HG02973 (cell line): ENCODE data around the gene RND2.
A peak's percentile ranks its signal among the peaks of the same experiment; 100 is the strongest.
"Not testable (repeated sequence)": the region's sequence is repeated elsewhere in the genome, so short reads cannot be mapped to it uniquely, and the experiment has no call there.

Experiments used
- ATAC-seq: cut with Tn5 transposase; IDR thresholded peaks from one replicate; pipeline ENCODE4 v1.9.1; 2021; ENCODE audit warnings: moderate library complexity; ENCODE audit not compliant: unreplicated experiment

RND2 gene, protein sequence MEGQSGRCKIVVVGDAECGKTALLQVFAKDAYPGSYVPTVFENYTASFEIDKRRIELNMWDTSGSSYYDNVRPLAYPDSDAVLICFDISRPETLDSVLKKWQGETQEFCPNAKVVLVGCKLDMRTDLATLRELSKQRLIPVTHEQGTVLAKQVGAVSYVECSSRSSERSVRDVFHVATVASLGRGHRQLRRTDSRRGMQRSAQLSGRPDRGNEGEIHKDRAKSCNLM

DNA sequence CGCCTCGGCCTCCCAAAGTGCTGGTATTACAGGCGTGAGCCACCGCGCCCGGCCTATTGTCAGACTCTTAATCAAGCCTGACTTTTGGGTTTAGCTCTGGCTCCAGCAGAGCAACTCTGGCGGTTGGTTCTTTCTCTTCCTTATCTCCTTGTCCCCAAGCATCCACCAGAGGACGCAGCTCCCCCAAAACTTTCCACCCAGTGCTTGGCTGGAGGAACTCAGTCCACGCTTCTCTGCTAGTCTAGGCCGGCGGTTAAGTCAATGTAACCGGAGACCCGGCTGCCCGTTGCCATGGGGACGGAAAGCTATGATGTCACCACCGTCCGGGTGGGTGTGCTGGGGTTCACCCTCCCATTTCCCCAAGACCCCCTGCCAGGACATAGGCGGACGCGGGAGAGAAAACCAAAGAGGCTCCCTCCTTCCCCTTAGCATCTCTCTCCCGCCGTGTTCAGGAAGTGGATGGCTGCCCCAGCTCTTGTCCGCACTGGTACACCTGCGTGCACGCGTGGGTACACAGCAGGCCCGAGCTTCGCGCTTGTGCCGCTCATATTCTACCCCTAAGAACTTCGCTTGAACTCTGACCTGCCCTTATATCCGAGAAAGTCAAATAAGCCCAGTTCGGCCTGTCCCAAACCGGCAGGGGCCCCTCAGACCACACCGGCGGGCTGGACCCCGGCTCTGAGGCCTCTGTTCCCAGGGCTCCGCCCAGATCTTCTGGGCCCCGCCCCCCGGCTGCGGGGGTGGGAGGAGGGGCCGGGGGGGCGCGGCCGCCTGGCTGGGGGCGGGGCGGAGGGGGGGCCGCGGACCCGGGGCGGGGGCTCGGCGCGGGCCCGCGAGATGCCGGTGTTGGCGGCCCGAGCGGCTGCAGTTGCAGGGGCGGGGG is at the start of gene RND2:
Gene RND2, plus strand, starts transcription at position 825 of the 883 bp plus-strand sequence. CDS start 117 bp downstream, outside the sequence.
- ATAC-seq = no peak

DNA sequence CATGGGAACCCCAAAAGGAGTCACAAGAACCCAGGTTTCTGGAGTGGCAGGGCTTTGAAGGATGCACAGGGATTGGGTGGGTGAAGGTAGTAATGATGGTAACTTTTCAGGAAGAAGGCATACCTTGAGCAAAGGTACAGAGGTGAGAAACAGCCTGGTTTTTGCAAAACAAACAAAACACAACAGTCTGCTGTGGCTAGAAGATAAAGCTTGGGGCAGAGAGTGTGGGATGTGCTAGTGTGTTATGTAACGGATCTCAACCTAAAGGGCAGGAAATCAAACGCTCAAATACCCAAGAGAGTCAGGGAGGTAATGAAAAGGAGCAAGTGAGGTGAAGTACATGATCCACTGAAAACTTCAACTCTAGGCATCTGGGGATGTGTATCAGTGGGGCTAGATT is 49.8 kb upstream of the RND2 start:
- ATAC-seq = no peak

DNA sequence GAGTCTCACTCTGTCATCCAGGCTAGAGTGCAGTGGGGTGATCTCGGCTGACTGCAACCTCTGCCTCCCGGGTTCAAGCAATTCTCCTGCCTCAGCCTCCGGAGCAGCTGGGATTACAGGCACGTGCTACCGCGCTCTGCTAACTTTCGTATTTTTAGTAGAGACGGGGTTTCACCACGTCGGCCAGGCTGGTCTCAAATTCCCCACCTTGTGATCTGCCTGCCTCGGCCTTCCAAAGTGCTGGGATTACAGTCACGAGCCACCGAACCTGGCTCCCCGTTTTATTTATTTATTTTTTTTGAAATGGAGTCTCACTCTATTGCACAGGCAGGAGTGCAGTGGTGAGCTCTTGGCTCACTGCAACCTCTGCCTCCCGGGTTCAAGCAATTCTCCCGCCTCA is 49.3 kb upstream of the RND2 start:
- not testable (repeated sequence) for ATAC-seq

DNA sequence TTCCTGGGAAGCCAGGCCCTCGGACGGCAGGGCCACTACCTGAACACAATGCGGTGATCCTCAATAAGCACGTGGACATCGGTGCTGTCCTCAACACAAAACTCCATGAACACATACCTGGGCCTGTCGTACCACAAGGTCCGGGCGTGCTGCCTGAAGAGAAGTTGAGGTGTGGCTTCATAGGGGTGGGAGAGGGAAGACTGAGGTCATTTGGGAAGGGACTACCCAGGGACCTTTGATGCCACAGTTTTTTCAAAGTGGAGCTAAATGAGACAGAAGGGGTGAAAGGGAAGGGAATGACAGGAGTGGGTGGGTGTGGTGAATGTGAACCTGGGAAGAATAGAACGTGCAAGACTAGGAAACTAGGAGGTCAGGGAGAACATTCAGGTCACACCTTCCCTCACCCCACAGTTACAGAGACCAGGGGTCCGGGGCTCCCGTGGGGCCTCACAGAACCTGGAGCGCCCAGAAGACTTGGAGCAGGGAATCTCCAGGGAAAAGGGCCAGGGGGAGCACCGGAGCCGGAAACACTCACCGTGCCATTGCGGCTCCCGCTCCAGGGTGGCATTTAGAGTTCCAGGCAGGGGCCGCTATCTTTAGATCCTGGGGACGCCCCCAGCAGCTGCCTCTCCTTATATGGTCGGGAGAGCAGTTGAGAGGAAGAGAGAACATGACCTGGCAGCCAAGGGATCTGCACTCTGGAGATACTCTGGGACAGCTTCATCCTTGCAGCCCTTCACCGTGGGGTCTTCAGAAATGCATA is 45.3 kb upstream of the RND2 start, which contains the start of gene PTGES3L:
Gene PTGES3L, minus strand, starts transcription at position 570 of the 763 bp plus-strand sequence. Its CDS starts 27 bp downstream, at position 543.
- ATAC-seq = no peak

DNA sequence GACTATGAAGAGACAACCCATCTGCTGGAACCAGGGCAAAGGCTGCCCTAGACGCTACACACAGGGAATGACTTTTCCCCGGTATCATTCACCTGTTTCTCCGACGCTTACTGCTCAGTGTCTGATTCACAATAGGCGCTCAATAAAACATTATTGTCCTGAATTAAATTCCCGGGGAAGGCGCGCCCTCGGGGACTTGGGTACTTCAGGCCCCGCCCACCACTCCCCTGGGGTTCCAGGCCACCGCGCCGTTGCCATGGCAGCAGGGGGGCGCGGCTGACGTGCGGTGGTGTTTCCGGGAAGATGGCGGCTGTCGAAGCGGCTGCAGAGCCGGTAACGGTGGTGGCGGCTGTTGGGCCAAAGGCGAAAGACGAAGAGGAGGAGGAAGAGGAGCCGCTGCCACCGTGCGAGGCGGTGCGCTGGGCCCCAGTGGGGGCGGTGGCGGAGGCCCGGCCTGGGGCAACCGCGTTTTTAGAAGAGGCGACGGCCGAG is 44.7 kb upstream of the RND2 start, which contains the start of gene RUNDC1:
Gene RUNDC1, plus strand, starts transcription at position 292 of the 492 bp plus-strand sequence. Its CDS starts 12 bp downstream, at position 304.
- peak; percentile 58 for ATAC-seq

DNA sequence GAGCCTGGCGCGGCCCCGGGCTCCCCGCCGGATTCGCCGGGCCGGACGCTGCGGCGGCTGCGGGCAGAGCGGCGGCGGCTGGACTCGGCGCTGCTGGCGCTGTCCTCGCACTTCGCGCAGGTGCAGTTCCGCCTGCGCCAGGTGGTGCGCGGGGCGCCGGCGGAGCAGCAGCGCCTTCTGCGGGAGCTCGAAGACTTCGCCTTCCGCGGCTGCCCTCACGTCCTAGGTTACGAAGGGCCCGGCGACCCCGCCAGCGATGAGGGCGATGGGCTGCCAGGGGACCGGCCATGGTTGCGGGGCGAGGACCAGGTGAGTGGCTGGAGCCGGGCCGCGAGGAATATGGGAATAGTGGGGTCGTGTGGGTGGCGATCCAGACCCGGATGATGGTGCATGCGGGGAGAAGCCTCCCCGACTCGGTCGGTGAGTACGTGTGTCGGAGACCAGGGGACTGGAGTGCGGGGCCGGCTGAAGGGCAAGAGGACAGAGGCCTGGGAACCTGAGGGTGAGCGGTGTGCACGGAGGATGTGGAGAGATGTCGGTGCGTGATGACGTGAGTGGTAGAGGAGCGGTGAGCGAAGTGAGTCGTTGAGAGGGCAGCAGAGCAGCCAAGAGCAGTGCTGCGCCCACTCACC is 44.1 kb upstream of the RND2 start:
- ATAC-seq = peak; percentile 31

DNA sequence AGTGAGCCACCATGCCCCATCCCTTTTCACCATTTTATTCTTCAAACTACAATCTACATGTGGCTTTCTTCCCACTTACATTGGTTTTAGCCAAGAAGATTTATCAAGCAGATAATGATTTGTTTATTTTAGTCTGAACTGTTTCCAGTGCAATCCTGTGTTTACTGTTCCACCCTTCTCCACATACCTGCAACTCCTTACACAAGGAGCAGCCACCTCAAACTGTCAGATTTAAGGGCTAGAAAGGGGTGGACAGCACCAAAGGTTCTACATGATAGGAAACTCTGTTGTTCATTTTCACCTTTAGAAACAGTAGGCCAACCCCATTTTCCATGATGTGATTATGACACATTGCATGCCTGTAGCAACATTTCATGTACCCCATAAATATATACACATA is 42.8 kb upstream of the RND2 start:
- no peak for ATAC-seq

DNA sequence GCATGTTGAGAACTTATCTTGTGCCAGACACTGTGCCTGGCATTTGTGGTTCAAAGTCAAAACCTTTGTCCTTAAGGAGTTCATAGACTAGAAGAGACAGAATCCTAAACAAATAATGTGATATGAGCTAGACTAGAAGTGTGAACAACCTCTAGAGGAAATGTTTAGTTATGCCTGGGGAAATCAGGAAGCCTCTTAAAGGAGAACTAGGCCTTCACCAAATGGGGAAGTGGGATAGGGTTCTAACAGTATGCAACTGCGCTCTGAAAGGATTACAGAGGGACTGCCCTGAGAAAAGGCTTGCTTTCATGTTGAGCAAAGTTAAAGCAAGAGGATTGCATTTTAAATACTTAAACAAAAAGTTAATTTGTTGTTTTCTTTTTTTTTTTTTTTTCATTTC is 39.8 kb upstream of the RND2 start:
- peak; percentile 43 for ATAC-seq

DNA sequence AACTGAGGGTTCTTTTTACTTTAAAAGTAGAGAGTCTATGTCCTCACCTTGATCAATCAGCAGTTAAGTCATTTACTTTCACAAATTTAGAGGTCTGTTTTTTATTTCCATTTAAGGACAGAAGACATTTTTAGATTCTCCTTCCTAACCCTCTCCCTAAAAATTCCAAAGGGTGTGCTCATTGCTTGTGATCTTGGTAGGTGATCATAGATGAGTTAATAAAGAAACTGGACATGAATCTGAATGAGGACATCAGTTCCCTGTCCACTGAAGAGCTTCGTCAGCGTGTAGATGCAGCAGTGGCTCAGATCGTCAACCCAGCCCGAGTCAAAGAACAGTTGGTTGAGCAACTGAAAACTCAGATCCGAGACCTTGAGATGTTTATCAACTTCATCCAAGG is 35.9 kb upstream of the RND2 start:
- no peak for ATAC-seq

DNA sequence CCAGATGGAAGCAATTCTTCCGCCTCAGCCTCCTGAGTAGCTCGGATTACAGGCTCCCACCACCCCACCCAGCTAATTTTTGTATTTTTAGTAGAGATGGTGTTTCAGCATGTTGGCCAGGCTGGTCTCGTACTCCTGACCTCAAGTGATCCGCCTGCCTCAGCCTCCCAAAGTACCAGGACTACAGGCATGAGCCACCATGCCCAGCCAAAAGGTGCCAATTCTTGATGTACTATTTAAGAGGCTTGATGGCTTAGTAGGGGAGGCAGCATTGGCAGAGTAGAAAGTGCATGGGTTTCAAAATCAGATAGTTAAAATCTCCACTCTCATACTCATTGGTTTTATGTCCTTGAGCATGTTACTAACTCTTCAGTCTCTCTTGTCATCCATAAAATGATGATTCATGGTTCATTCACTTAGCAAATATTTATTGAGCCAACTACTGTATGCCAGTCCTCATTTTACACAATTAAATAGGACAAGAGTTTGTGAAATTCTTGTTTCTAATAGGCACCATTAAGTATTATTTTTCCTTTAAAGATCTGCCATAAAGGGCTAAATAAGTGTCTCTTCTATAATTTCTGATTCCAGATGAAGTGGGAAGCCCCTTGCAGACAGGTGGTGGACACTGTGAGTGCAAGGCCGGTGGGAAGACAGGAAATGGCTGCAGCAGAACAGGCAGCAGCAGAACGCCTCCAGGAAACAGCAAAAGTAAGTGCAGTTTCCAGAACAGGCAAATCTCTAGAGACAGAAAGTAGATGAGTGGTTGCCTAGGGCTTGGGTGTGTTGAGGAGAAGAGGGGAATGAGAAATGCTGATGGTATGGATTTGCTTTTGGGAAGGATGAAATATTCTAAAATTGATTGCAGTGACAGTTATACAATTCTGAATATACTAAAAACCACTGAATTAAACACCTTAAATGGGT is 35.0 kb upstream of the RND2 start:
- ATAC-seq = no peak

DNA sequence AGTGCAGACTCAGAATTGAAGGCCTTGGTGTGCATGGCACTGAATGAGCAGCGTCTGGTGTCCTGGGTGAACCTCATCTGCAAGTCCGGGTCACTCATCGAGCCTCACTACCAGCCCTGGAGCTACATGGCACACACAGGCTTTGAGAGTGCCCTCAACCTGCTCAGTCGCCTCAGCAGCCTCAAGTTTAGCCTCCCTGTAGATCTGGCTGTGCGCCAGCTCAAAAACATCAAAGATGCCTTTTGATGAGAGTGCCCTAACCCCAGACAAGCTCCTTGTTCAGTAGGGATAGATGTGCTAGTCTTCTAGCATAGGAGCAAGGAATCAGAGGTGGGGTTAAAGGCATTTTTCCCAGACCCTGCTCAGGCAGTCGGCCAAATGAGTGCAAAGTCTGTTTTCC is 33.6 kb upstream of the RND2 start:
- no peak for ATAC-seq

DNA sequence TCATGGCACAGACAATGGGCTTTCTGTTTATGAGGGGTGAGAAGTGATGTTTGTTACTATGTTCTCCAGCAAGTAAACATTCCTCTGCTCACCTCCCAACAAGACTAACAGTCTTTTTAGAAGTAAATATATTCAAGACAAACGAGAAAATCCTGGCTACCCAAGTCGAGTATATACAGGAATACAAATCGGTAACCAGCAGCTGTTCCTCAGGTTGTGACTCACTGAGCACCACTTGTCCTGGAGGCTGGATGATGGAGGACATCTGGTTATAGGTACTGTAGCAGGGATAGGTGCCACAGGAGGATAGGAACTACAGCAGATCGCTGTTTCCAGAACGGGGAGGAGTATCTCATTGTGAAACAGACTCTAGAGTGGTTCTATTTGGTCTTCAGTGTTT is 32.2 kb upstream of the RND2 start:
- ATAC-seq = no peak

DNA sequence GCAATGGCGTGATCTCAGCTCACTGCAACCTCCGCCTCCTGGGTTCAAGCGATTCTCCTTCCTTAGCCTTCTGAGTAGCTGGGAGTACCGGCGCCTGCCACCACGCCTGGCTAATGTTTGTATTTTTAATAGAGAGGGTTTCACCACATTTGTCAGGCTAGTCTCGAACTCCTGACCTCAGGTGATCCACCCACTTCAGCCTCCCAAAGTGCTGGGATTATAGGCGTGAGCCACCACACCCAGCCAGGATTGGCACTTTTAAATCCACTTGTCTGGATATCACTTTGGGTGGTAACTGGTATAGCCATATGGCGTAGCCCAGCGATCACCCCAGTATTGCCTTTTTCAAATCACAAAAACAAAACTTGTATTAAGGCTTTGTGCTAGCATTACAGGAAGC is 31.1 kb upstream of the RND2 start:
- ATAC-seq = not testable (repeated sequence)

DNA sequence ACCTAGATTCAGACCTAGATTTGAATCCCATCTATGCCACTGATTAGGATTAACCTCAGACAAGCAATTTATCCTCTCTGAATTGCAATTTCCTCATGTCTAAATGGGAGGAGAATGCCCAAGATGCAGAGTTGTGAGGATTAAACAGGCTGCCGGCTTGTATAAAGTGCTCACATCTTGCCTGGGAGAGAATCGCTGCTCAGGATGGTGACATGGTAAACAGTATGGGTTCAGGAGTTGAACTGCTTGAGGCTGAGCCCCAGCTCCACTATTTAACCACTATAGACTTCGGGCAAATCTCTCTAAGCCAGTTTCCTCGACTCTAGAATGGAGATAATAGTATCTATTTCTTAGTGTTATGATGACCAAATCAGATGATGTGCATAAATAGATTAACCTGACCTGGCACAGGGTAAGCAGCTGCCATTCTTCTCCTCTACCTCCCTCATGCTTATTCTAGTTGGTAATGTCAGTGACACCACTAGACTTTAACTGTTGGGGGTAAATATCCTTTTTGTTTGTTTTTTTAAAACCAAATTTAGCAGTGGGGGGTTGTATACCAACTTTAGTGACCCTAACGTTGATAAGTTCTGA is 27.5 kb upstream of the RND2 start:
- no peak for ATAC-seq

DNA sequence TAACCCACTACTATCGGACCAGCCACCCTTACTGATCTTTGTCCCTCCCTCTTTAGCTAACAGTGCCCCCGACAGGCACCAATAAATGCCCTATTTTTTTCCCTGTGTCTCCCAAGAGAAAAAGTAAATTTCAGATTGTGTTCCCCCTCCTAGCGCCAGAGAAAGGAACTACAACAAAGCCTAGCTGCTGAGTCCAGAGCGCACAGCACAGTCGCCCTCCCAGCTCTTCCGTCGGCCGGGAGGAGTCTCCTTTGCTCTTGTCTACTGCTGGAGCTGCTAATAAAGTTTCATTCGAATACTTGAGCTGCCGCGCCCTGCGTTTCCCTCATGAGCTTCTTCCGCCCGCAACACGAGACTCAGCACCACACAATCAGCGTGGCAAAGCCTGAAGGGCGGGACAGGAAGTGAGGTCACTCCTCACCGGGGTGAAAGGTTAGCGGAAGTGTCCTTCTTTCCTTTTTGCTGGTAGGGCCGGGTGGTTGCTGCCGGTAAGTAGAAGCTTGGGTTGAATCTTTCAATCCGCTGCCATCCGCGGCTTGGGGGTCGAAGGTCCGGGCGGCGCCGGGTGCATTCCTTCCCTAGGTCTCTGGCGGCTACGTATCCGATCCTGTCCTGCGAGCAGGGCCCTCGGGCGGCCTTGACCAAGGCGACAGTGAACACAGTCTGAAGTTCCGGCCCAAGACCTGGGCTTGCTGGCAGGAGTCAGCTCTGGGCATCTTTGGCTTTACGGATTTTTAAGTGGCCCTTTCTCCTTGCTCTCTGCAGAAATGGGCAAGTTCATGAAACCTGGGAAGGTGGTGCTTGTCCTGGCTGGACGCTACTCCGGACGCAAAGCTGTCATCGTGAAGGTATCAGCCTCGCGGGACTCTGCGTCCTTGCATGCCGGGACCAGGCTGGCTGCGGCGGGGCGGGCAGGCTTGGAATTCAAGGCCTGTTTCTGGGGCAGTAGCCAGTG is 26.8 kb upstream of the RND2 start, which contains the start of gene RPL27:
Gene RPL27, plus strand, starts transcription at position 436 of the 955 bp plus-strand sequence. Its CDS starts 332 bp downstream, at position 768.
- peak; percentile 80 for ATAC-seq

DNA sequence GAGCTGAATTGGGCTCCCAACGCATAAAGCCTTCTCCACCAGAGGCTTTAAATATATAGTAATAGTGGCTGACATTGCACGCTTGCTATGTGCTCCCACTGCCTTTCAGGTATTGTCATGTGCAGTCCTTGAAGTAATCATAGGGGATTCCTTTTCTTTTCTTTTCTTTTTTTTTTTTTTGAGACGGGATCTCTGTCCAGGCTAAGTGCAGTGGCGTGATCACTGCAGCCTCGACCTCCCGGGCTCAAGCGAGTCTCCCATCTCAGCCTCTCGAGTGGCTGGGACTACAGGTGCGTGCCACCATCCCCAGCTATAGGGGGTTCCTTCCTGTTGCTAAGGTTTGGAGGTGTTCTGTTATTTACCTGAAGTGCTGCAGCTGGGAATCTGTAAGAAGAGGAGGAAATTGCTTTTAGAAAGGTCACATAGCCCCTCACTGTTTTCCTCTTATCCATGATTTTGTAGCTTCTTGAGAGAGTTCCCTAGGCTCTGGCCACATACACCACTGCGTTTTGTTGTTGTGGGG is 26.0 kb upstream of the RND2 start:
- no peak for ATAC-seq

DNA sequence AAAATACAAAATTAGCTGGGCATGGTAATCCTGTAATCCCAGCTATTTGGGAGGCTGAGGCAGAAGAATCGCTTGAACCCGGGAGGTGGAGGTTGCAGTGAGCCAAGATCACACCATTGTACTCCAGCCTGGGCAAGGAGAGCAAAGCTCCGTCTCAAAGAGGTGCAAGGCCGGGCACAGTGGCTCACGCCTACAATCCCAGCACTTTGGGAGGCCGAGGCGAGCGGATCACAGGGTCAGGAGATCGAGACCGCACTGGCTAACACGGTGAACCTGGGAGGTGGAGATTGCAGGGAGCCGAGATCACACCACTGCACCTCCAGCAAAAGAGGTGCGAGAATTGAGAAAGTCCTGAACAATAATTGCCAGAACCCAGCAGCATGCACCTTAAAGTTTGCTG is 24.1 kb upstream of the RND2 start:
- ATAC-seq = not testable (repeated sequence)
